ENCODE results near the gene PDCD2L.

- TF ChIP-seq CTCF (IDR thresholded peaks at IDR 0.05) (peak; percentile 82), ZFX (IDR thresholded peaks at IDR 0.05; ENCODE audit: borderline replicate concordance) (no peak)
Observed at GRCh38 chr19:34359140-34359953, 44.9 kb upstream of the PDCD2L start.

All from 22Rv1 (cell line).